GDM1 (cell line): ENCODE measurements around the gene MMP27.

Experiments
- DNase-seq: peaks from one replicate; lab custom pipeline; 2025; lab: John Stamatoyannopoulos, UW

The MMP27 gene

GRCh38 chr11:102703826-102704493, 1.6 kb downstream of the MMP27 start:
- DNase-seq: no peak

- no peak for DNase-seq
Measured at GRCh38 chr11:102695201-102695600, 10.4 kb downstream of the MMP27 start.

GRCh38 chr11:102685754-102686153, 19.8 kb downstream of the MMP27 start:
- no peak for DNase-seq

GRCh38 chr11:102685338-102685737, 20.2 kb downstream of the MMP27 start:
- no peak for DNase-seq

GRCh38 chr11:102683277-102683676, 22.3 kb downstream of the MMP27 start:
- DNase-seq: no peak

- DNase-seq: no peak
Measured at GRCh38 chr11:102680945-102681344, 24.6 kb downstream of the MMP27 start.

- no peak for DNase-seq
Measured at GRCh38 chr11:102678022-102678421, 27.5 kb downstream of the MMP27 start.

- no peak for DNase-seq
Measured at GRCh38 chr11:102676084-102676483, 29.5 kb downstream of the MMP27 start.

GRCh38 chr11:102669664-102670063, 35.9 kb downstream of the MMP27 start:
- no peak for DNase-seq

GRCh38 chr11:102666331-102666957, 39.1 kb downstream of the MMP27 start:
- DNase-seq: peak; percentile 4

- no peak for DNase-seq
Measured at GRCh38 chr11:102664001-102664752, 41.4 kb downstream of the MMP27 start.

- no peak for DNase-seq
Measured at GRCh38 chr11:102662607-102663006, 43.0 kb downstream of the MMP27 start.

- no peak for DNase-seq
Measured at GRCh38 chr11:102661040-102661439, 44.5 kb downstream of the MMP27 start.

- DNase-seq: no peak
Measured at GRCh38 chr11:102656528-102656927, 49.0 kb downstream of the MMP27 start.

GRCh38 chr11:102655547-102655946, 50.0 kb downstream of the MMP27 start:
- DNase-seq: no peak

GRCh38 chr11:102654761-102655160, 50.8 kb downstream of the MMP27 start:
- DNase-seq: no peak

- no peak for DNase-seq
Measured at GRCh38 chr11:102653744-102654291, 51.8 kb downstream of the MMP27 start.

GRCh38 chr11:102647430-102647829, 58.1 kb downstream of the MMP27 start:
- DNase-seq: no peak

GRCh38 chr11:102643941-102644340, 61.6 kb downstream of the MMP27 start:
- DNase-seq: no peak
